PC-3 (cell line): ENCODE results near the gene TOX3.

Source experiments
- EZH2phosphoT487 ChIP-seq: fragments of 300-600 bp; sonication (generic); IDR thresholded peaks from 2 replicates; pipeline ENCODE4 v1.6.1; 2018; ENCODE audit warnings: mild to moderate bottlenecking, antibody characterized with exemption, low read length, borderline replicate concordance
- TF ChIP-seq, protein P1 (sequence below): fragments of 300-600 bp; sonication (generic); conservative IDR thresholded peaks from 2 replicates; pipeline ENCODE4 v1.5.1; 2017; ENCODE audit warnings: antibody characterized with exemption, low read depth, mild to moderate bottlenecking, low read length

- TF ChIP-seq, protein P1, sequence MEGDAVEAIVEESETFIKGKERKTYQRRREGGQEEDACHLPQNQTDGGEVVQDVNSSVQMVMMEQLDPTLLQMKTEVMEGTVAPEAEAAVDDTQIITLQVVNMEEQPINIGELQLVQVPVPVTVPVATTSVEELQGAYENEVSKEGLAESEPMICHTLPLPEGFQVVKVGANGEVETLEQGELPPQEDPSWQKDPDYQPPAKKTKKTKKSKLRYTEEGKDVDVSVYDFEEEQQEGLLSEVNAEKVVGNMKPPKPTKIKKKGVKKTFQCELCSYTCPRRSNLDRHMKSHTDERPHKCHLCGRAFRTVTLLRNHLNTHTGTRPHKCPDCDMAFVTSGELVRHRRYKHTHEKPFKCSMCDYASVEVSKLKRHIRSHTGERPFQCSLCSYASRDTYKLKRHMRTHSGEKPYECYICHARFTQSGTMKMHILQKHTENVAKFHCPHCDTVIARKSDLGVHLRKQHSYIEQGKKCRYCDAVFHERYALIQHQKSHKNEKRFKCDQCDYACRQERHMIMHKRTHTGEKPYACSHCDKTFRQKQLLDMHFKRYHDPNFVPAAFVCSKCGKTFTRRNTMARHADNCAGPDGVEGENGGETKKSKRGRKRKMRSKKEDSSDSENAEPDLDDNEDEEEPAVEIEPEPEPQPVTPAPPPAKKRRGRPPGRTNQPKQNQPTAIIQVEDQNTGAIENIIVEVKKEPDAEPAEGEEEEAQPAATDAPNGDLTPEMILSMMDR = no peak
- no peak for TF ChIP-seq EZH2phosphoT487
Observed at GRCh38 chr16:52545898-52546266, 1.1 kb downstream of the TOX3 start.
